Measurements from ENCODE around the gene IL17RA.

Gene IL17RA

DNA sequence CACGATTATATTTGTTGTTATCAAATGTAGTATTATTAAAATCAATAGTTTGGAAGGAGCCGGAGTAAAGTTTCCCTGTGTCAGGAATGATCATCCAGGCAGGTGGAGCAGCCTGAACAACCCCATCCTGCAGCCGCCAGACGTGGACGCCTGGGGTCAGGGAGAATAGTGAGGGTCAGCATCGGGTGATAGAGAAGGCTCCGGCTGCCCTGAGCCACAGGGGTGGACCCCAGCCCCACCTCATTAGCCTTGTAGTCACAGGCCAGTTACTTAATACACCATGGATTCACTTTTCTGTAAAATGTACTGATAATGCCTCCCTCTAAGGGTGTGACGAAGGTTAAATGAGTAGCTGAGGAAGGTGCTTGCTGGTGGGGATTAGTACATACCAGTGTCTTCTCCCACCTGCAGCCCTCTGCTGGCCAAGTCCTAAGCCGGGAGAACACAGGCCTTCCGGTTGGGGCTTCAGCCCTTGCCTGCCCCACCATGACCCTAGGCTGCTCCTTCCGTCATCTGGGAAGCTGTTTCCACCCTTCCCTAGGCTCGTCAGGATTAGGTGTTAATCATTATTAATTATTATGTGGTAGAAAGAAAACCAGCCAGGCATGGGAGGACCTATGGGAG, 21.5 kb downstream of the IL17RA start:
- DNase-seq (ENCODE audit: low read depth): no peak

DNA sequence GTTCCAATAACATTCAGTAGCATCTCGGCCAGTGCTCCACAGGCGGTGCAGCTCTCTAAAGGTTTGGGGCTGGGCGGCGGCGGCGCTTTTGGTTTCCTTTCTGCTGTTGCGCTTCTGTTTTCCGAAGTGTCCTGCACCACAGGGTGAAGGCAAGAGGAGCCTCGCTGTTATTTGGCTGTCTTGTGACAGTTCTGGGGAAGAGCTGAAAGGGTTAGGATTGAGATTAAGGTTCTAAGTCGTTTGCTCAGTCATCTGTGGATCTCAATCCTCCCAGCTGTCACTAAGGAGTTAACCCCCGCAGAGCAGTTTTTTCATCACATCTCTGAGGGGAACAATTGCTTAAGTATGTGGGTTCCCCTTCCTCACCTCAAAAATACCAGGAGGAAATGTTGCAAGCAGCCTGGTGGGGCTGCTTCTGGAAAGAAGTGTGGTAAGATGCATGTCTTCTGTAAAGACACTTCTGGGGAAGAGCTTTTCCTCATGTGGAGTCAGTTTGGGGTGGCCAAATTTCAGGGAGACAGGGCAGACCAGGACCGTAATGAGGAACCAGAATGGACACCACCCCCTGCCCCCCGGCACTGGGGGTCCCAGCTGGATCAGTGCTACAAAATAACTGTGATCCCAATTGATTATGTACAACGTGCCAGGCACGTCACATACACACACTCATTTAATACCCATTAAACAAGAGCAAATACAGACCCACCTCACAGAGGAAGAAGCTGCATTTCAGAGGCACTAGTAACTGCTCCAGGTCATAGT, 22.2 kb downstream of the IL17RA start:
- no peak for DNase-seq (ENCODE audit: low read depth)

DNA sequence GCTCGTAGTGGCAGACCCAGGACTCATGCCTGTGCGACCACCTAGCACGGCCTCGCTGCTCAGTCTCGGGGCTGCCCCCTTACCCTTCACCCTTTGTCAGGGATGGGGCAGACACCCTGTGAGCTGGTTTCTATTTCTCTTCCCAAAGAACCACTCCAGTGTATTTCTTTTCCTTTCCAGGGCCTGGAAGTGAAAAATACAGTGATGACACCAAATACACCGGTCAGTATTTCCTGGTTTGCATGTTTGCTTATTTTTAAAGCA, 22.7 kb downstream of the IL17RA start:
- no peak for DNase-seq (ENCODE audit: low read depth)

DNA sequence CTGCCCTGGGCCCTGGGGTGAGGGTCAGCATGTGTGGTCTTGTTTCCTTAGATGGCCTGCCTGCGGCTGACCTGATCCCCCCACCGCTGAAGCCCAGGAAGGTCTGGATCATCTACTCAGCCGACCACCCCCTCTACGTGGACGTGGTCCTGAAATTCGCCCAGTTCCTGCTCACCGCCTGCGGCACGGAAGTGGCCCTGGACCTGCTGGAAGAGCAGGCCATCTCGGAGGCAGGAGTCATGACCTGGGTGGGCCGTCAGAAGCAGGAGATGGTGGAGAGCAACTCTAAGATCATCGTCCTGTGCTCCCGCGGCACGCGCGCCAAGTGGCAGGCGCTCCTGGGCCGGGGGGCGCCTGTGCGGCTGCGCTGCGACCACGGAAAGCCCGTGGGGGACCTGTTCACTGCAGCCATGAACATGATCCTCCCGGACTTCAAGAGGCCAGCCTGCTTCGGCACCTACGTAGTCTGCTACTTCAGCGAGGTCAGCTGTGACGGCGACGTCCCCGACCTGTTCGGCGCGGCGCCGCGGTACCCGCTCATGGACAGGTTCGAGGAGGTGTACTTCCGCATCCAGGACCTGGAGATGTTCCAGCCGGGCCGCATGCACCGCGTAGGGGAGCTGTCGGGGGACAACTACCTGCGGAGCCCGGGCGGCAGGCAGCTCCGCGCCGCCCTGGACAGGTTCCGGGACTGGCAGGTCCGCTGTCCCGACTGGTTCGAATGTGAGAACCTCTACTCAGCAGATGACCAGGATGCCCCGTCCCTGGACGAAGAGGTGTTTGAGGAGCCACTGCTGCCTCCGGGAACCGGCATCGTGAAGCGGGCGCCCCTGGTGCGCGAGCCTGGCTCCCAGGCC, 23.7 kb downstream of the IL17RA start:
- DNase-seq (ENCODE audit: low read depth): no peak

DNA sequence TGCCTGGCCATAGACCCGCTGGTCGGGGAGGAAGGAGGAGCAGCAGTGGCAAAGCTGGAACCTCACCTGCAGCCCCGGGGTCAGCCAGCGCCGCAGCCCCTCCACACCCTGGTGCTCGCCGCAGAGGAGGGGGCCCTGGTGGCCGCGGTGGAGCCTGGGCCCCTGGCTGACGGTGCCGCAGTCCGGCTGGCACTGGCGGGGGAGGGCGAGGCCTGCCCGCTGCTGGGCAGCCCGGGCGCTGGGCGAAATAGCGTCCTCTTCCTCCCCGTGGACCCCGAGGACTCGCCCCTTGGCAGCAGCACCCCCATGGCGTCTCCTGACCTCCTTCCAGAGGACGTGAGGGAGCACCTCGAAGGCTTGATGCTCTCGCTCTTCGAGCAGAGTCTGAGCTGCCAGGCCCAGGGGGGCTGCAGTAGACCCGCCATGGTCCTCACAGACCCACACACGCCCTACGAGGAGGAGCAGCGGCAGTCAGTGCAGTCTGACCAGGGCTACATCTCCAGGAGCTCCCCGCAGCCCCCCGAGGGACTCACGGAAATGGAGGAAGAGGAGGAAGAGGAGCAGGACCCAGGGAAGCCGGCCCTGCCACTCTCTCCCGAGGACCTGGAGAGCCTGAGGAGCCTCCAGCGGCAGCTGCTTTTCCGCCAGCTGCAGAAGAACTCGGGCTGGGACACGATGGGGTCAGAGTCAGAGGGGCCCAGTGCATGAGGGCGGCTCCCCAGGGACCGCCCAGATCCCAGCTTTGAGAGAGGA, 24.5 kb downstream of the IL17RA start:
- no peak for DNase-seq (ENCODE audit: low read depth)

DNA sequence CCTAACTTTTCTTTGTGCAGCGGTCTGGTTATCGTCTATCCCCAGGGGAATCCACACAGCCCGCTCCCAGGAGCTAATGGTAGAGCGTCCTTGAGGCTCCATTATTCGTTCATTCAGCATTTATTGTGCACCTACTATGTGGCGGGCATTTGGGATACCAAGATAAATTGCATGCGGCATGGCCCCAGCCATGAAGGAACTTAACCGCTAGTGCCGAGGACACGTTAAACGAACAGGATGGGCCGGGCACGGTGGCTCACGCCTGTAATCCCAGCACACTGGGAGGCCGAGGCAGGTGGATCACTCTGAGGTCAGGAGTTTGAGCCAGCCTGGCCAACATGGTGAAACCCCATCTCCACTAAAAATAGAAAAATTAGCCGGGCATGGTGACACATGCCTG, 25.2 kb downstream of the IL17RA start:
- no peak for DNase-seq (ENCODE audit: low read depth)

DNA sequence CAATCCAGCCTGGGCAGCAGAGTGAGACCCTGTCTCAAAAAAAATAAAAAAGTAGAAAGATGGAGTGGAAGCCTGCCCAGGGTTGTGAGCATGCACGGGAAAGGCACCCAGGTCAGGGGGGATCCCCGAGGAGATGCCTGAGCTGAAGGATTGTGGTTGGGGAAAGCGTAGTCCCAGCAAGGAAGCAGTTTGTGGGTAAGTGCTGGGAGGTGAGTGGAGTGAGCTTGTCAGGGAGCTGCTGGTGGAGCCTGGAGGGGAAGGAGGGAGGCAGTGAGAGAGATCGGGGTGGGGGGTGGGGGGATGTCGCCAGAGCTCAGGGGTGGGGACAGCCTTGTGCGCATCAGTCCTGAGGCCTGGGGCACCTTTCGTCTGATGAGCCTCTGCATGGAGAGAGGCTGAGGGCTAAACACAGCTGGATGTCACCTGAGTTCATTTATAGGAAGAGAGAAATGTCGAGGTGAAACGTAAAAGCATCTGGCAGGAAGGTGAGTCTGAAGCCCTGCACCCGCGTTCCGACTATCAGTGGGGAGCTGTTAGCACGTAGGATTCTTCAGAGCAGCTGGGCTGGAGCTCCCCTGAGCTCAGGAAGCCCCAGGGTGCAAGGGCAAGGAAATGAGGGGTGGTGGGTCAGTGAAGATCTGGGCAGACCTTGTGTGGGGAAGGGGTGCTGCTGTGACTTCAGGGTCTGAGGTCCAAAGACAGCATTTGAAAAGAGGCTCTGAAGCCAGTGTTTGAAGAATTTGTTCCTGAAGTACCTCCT, 26.2 kb downstream of the IL17RA start:
- no peak for DNase-seq (ENCODE audit: low read depth)

DNA sequence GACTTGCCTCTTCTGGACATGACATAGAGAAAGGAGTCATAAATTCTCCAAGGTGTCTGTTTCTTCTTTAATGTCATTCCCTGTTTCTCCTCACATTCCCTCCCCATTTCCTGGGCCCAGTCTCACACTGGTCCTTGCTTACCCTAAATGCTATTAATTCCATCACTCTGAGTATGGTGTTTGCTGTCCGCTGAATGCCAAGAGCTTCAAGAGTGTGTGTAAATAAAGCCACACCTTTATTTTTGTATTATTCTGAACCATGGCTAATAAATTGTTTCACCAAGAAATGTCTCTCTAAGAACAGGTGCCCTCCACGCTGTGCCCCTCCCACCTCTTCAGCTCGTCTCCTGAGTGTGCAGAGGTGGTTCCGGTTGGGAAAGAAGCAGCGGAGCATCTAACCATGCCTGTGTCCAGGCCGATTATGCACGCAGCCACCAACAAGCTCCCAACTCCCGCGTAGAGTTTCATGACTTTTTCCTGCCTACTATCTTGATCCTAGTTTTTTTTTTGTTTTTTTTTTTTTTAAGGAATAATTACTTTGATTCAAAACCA, 27.8 kb downstream of the IL17RA start:
- no peak for DNase-seq (ENCODE audit: low read depth)

DNA sequence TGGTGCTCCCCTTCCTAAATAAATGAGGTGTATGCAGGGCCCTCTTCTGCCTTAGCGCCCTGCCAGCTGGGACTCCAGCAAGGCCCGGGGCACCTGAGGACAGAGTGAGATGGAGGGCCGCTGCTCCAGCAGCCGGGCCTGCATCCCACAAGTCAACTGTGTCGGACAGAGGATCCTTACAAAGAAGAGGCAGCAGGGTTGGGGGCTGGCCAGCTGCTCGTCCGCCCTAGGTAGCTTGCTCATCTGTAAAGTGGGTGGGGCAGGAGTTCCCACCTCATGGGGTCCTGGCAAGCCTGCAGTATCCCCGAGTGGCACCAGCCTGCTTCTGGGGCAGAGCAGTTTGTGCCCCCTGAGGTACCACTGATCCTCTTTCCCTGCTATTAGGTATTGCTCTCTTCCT, 28.8 kb downstream of the IL17RA start:
- no peak for DNase-seq (ENCODE audit: low read depth)

DNA sequence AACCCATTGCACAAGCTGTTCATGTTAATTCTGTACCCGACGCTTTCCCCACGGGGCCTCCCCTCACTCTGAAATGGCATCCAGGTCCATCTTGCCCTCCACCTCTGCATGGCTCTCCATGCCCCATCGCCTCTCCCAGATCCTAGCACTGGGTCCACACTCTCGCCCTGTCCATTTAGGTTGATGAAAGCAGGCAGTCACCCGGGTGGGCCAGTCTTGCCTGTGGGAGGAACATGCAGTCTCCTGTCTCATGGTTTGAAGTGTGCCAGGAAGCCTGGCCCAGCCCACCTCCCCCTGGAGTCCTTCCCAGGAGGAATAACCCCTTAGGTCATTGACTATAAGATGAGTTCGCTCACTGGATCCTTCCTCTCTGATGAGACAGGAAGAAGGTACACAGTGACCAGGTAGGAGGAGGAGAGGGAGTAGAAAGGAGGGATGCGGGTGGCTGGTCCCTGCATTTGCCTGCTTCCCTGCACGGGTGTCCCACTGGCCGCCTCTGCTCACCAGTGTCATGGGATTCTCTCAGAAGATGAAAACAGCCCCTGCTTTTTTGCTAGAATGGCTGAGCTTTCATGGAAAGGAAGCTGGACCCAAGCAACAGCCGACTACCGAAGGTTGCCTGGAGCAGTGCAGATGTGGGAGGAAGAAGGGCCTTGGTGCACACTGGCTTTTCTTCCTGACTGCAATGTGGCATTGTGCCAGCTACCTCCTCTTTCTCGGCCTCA, 29.5 kb downstream of the IL17RA start:
- DNase-seq (ENCODE audit: low read depth): no peak

DNA sequence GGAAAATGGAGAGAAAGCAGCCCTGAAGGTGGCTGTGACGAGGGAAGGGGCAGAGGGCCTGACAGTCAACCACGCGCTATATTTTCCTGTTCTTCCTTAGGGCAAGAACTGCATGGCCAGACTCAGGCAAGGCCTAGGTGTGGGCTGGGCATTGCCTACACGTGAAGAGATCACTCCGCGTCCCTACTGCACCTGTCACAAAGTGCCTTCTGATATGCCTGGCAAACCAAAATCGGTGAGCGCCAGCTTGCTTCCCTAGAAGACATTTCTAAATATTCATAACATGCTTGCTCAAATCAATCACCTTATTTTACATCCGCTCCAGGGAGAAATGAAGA, 30.1 kb downstream of the IL17RA start:
- no peak for DNase-seq (ENCODE audit: low read depth)

DNA sequence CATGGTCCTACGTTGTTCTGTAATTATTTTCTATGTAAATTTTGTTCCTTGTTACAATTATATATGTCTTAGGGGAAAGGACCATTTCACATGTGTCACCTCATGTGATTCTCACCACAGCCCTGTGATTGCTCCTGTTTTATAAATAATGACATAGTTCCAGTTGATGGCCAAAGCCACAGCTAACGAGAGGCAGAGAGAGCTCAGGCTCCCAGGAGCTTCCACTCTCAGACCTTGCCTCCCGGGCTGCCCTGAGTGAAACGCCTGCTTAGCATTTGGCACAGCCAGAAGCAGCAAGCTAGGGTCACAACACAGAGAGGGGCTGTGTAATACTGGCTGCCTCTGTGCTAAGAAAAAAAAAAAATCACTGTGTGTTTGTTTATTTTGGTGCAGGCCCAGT, 30.4 kb downstream of the IL17RA start:
- no peak for DNase-seq (ENCODE audit: low read depth)

DNA sequence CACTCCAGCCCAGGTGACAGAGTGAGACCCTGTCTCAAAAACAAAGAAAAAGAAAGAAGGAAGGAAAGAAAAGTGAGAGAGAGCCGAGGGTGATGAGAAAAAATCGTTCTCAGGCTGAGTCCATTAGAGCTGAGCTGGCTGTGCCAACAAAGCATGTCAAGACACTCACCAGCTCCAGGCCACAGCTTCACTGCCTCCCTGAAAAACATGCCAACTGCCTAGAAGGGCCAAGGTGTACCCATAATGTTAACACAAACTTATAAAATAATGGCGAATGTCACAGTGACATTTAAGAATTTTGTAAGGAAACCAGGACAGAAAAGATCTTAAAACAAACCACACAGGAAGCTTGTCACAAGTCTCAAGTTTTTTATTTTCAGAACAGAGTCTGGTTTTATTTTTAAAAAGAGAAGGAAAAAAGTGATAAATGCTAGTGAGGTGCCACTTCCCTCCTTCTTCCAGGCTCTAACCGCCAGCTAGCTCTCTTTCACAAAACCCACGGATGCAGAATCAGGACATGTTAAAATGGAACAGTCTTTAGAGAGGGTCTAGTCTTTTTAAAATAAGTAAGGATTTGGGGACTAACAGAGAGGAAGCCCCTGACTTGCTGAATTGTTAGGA, 31.3 kb downstream of the IL17RA start:
- no peak for DNase-seq (ENCODE audit: low read depth)

DNA sequence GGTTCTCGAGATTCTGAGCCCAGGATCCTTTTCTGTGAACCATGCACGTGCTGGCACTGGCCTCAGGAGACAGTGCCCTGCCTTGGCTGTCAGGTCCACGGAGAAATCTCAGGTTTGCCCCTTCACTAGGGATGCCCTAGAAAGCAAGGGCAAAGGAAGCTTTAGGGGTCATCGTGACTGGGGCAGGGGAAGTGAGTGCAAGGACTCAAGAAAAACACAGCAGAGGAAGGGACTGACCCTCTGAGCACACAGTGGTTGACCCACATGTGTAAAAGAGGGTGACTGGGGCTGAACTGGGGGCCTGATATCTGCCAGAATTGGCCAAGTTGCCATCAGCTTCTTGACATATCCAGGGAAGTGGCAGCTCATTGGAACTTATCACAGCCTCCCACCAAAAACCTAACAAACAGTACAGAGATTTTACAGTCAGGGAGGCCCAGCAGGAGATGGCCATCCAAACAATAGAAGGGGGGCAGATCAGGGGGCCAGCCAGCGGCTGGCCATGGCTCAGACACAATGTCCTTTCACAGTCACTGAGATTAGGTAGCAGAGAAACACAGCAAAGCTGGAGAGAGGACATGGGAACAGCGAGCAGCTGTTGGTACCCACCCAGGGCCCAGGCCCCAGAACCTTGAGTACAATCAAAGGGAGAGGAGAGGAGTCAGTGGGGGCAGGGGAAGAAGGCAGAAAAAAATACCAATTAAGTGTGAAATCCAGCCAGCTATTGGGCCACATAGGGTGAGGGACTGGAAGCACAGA, 32.0 kb downstream of the IL17RA start:
- DNase-seq (ENCODE audit: low read depth): no peak

DNA sequence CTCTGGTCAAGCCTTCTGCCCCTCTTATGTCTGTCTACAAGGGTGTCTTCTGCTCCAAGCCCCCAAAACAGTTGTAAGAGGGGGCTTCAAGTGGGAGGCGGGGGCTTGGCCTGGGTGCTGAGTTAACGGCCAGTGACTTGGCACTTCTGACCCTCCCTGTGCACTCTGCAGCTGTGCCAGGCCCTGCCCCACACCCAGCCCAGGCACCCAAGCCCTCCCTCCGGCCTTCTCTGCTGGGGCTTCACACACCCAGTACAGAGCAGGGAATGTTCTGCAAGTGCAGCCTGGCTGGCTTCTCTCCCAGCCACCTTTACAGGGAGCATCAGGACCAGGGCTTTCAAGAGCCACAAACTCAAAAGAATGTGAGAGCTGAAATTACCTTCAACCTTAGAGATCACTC, 32.6 kb downstream of the IL17RA start:
- DNase-seq (ENCODE audit: low read depth): no peak

DNA sequence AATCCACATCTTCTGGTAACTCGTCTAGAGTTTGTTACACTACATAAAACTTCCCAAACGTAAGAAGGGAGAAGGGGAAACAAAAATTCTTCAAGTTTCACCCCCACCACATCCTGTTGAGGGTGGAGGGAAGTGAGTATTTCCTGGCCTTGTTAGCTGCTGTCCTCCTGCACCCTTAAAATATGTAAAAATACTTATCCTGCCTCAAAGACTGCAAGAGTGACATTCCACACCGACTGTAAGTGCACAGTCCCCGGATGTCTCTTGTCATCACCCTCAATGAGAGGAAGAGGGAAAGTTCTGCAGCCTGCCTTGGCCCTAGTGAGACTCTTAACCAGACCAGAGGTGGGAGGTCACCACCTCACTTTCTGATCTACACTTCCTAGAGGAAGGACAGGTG, 33.1 kb downstream of the IL17RA start:
- DNase-seq (ENCODE audit: low read depth): no peak

DNA sequence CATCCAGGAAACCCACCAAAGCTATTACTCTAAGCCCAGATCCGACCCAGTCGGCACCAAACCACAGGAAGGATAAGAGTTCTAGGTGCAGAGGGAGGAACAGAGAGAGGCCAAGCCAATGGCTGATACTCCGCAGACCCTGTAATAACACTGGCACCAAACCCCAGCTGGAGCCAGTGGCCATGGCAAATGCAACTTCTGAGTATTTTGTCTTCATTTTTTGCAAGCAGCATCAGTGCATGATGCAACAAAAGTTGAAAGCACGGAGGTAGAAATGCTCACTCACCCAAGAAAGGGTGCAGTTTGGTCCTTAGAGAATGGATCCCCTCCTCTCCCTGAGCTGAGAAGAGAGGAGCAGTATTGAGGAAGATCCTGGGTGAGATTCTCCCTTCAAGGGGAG, 33.5 kb downstream of the IL17RA start:
- no peak for DNase-seq (ENCODE audit: low read depth)

DNA sequence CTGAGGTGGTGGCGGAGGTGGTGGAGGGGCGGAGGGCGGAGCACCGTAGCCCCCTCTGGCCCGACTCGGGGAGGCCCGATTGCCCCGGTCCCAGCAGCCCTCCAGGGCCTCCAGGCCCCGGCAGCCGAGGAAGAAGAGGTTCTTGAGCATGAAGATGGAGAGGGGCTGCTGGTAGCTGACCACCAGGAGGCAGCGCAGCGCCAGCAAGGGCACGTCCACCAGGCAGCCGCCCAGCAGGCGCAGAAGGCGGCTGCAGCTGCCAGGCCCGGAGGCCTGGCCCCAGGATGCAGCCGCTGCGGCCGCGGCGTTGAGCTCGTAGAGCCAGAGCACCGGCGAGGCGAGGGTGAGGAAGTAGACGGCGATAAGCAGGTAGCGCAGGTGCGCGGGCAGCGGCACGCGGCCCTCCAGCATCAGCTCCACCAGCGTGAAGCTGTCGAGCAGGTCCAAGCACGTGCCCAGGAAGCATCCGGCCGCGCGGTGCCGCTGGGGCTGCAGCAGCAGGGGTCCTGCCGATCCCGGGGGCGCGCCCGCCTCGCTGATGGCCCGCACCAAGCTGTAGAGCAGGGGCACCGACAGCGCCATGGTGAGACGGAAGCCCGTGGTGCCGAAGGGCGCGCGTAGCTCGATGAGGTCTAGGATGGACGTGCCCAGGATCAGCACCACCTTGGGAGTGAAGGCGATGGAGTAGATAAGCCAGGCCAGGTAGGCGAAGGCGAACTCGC, 34.8 kb downstream of the IL17RA start:
- no peak for DNase-seq (ENCODE audit: low read depth)

DNA sequence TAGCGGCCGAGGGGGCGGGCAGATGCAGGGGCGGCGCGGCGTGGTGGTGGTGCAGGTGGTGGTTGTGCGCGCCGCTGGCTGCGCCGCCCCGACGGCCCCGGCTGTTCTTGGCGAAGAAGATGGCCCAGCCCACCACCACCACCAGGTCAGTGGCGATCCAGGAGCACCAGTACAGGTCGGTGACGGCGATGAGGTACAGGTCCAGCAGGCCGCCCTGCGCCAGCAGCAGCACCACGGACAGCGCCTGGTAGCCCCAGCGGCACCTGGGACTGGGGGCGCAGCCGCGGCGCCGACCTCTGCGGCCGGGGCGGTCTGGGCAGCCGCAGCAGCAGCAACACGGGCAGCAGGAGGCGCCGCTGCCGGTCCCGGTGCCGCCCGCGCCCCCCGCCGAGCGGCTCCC, 35.5 kb downstream of the IL17RA start:
- DNase-seq (ENCODE audit: low read depth): no peak

Data from GM04504 (cell line).